HEK293 (cell line): Measurements from ENCODE around the gene CD151.

ENCODE experiments used
- GLIS1 ChIP-seq: fragments of 450-650 bp; formaldehyde crosslinking; IDR thresholded peaks from 2 replicates; pipeline ENCODE4 v1.5.1; 2016; ENCODE audit warnings: missing biosample characterization, missing genetic modification characterization
- HOXC10 ChIP-seq: sonication (generic); formaldehyde crosslinking; IDR thresholded peaks from 2 replicates; pipeline ENCODE4 v1.8.1; 2023; ENCODE audit warnings: mild to moderate bottlenecking, missing genetic modification reagents
- KLF9 ChIP-seq: fragments of 450-650 bp; formaldehyde crosslinking; IDR thresholded peaks from 2 replicates; pipeline ENCODE4 v1.5.1; 2016; ENCODE audit warnings: missing biosample characterization, missing genetic modification characterization, low read depth
- MEIS1 ChIP-seq: sonication (generic); formaldehyde crosslinking; IDR thresholded peaks from 2 replicates; pipeline ENCODE4 v1.8.1; 2022; ENCODE audit warnings: missing genetic modification reagents, mild to moderate bottlenecking, borderline replicate concordance
- PBX3 ChIP-seq: sonication (generic); formaldehyde crosslinking; IDR thresholded peaks from 2 replicates; pipeline ENCODE4 v1.8.1; 2022; ENCODE audit warnings: mild to moderate bottlenecking, moderate library complexity, missing genetic modification reagents
- PRDM10 ChIP-seq: fragments of 450-650 bp; formaldehyde crosslinking; IDR thresholded peaks from 2 replicates; pipeline ENCODE4 v1.5.1; 2016; ENCODE audit warnings: missing biosample characterization, missing genetic modification characterization
- SALL2 ChIP-seq: fragments of 450-650 bp; formaldehyde crosslinking; IDR thresholded peaks from 2 replicates; pipeline ENCODE4 v1.5.0; 2017; ENCODE audit warnings: missing biosample characterization, mild to moderate bottlenecking, missing genetic modification characterization, borderline replicate concordance
- SP3 ChIP-seq: fragments of 450-650 bp; formaldehyde crosslinking; IDR thresholded peaks from 2 replicates; pipeline ENCODE4 v1.5.1; 2016; ENCODE audit warnings: missing biosample characterization, missing genetic modification characterization
- SP7 ChIP-seq: fragments of 450-650 bp; formaldehyde crosslinking; IDR thresholded peaks from 2 replicates; pipeline ENCODE4 v1.5.1; 2016; ENCODE audit warnings: missing biosample characterization, missing genetic modification characterization
- TRIM28 ChIP-seq: IDR thresholded peaks from 2 replicates; pipeline ENCODE4 v1.6.1; 2011; ENCODE audit warnings: low read length, control low read depth, borderline replicate concordance
- TSHZ1 ChIP-seq: fragments of 450-650 bp; formaldehyde crosslinking; IDR thresholded peaks from 2 replicates; pipeline ENCODE4 v1.5.1; 2016; ENCODE audit warnings: missing biosample characterization, missing genetic modification characterization, borderline replicate concordance
- YY1 ChIP-seq: fragments of 450-650 bp; formaldehyde crosslinking; IDR thresholded peaks from 2 replicates; pipeline ENCODE4 v1.5.1; 2018; ENCODE audit warnings: missing biosample characterization, missing genetic modification characterization
- ZBTB8A ChIP-seq: fragments of 450-650 bp; formaldehyde crosslinking; IDR thresholded peaks from 2 replicates; pipeline ENCODE4 v1.5.1; 2016; ENCODE audit warnings: missing biosample characterization, missing genetic modification characterization
- ZFP3 ChIP-seq: fragments of 450-650 bp; formaldehyde crosslinking; IDR thresholded peaks from 2 replicates; pipeline ENCODE4 v1.5.1; 2016; ENCODE audit warnings: low read depth, missing biosample characterization, missing genetic modification characterization
- ZNF157 ChIP-seq: fragments of 450-650 bp; formaldehyde crosslinking; IDR thresholded peaks from 2 replicates; pipeline ENCODE4 v1.5.1; 2016; ENCODE audit warnings: missing biosample characterization, missing genetic modification characterization
- ZNF169 ChIP-seq: fragments of 450-650 bp; formaldehyde crosslinking; IDR thresholded peaks from 2 replicates; pipeline ENCODE4 v1.5.1; 2016; ENCODE audit warnings: missing biosample characterization, missing genetic modification characterization
- ZNF24 ChIP-seq: fragments of 450-650 bp; formaldehyde crosslinking; IDR thresholded peaks from 2 replicates; pipeline ENCODE4 v1.5.1; 2016; ENCODE audit warnings: missing biosample characterization, missing genetic modification characterization
- ZNF274 ChIP-seq, 2 experiments: fragments of 200-500 bp in 1 of 2; fragments of 450-650 bp in 1 of 2; sonication (Bioruptor generic) in 1 of 2; formaldehyde crosslinking in 1 of 2; IDR thresholded peaks; 2 replicates each; pipeline versions ENCODE4 v1.5.1 to v1.6.1; 2014 to 2016; ENCODE audit warnings: borderline replicate concordance in 1 of 2, inconsistent platforms in 1 of 2, low read length in 1 of 2, missing biosample characterization in 1 of 2, missing genetic modification characterization in 1 of 2
- ZNF302 ChIP-seq: fragments of 450-650 bp; formaldehyde crosslinking; IDR thresholded peaks from 2 replicates; pipeline ENCODE4 v1.5.1; 2016; ENCODE audit warnings: missing biosample characterization, missing genetic modification characterization, low read depth
- ZNF350 ChIP-seq: fragments of 450-650 bp; formaldehyde crosslinking; IDR thresholded peaks from 2 replicates; pipeline ENCODE4 v1.5.0; 2017; ENCODE audit warnings: missing biosample characterization, mild to moderate bottlenecking, missing genetic modification characterization
- ZNF529 ChIP-seq: fragments of 450-650 bp; formaldehyde crosslinking; IDR thresholded peaks from 2 replicates; pipeline ENCODE4 v1.5.1; 2017; ENCODE audit warnings: missing genetic modification characterization, missing biosample characterization; ENCODE audit not compliant: insufficient replicate concordance
- ZNF555 ChIP-seq: fragments of 450-650 bp; formaldehyde crosslinking; conservative IDR thresholded peaks from 2 replicates; pipeline ENCODE4 v1.5.1; 2017; ENCODE audit warnings: missing biosample characterization, mild to moderate bottlenecking, missing genetic modification characterization, inconsistent platforms
- ZNF561 ChIP-seq: fragments of 450-650 bp; IDR thresholded peaks from 2 replicates; pipeline ENCODE4 v1.5.1; 2018; ENCODE audit warnings: missing biosample characterization, missing genetic modification characterization, borderline replicate concordance
- ZNF621 ChIP-seq: fragments of 450-650 bp; formaldehyde crosslinking; IDR thresholded peaks from 2 replicates; pipeline ENCODE4 v1.5.1; 2017; ENCODE audit warnings: missing biosample characterization, missing genetic modification characterization
- ZNF660 ChIP-seq: fragments of 450-650 bp; IDR thresholded peaks from 2 replicates; pipeline ENCODE4 v1.5.1; 2018; ENCODE audit warnings: missing biosample characterization, mild to moderate bottlenecking, missing genetic modification characterization
- ZNF701 ChIP-seq: fragments of 450-650 bp; formaldehyde crosslinking; IDR thresholded peaks from 2 replicates; pipeline ENCODE4 v1.5.1; 2016; ENCODE audit warnings: missing biosample characterization, missing genetic modification characterization
- ZNF76 ChIP-seq: fragments of 450-650 bp; formaldehyde crosslinking; IDR thresholded peaks from 2 replicates; pipeline ENCODE4; 2016; ENCODE audit warnings: low read depth, missing biosample characterization, missing genetic modification characterization, borderline replicate concordance
- ZSCAN18 ChIP-seq: fragments of 450-650 bp; formaldehyde crosslinking; IDR thresholded peaks from 2 replicates; pipeline ENCODE4 v1.5.1; 2016; ENCODE audit warnings: missing biosample characterization, missing genetic modification characterization
- ZSCAN30 ChIP-seq: fragments of 450-650 bp; IDR thresholded peaks from 2 replicates; pipeline ENCODE4 v1.5.1; 2018; ENCODE audit warnings: missing biosample characterization, mild to moderate bottlenecking, missing genetic modification characterization, moderate library complexity
- ZXDB ChIP-seq: fragments of 450-650 bp; formaldehyde crosslinking; IDR thresholded peaks from 2 replicates; pipeline ENCODE4 v1.5.1; 2016; ENCODE audit warnings: missing biosample characterization, missing genetic modification characterization

The CD151 gene

GRCh38 chr11:842370-843002 lies 9.7 kb downstream of the CD151 start, which contains the start of the genes POLR2L and TSPAN4 (continued):
- TF ChIP-seq SP7 (no peak), ZNF274 (IDR thresholded peaks at IDR 0.05; ENCODE audit: low read length) (no peak), ZNF274 (tag by site-specific recombination; IDR thresholded peaks at IDR 0.05; ENCODE audit: borderline replicate concordance) (no peak), PBX3 (CRISPR knock-in tag) (peak; percentile 93), ZNF157 (tag by site-specific recombination) (no peak), ZNF555 (no peak), ZNF302 (no peak), ZNF24 (tag by site-specific recombination) (no peak), ZBTB8A (tag by site-specific recombination) (no peak), ZNF76 (tag by site-specific recombination) (peak; percentile 73), ZSCAN18 (0 out of 2 replicates have a peak, but pooled peaks have one; percentile 60), SP3 (tag by site-specific recombination) (peak; percentile 25; the same call in 1 of the 2 replicates), ZNF621 (no peak), ZNF529 (tag by site-specific recombination) (no peak), ZNF660 (tag by site-specific recombination) (peak; percentile 82), SALL2 (tag by site-specific recombination) (peak; percentile 77; the same call in 1 of the 2 replicates), ZNF169 (0 out of 2 replicates have a peak, but pooled peaks have one; percentile 9), GLIS1 (tag by site-specific recombination) (peak; percentile 27; the same call in 1 of the 2 replicates), ZNF701 (no peak), ZNF561 (tag by site-specific recombination) (peak; percentile 92), TRIM28 (no peak), HOXC10 (CRISPR knock-in tag) (no peak), ZSCAN30 (peak; percentile 42; the same call in 1 of the 2 replicates), ZXDB (tag by site-specific recombination) (no peak), ZNF350 (tag by site-specific recombination) (no peak), ZFP3 (no peak), PRDM10 (tag by site-specific recombination) (peak; percentile 97), KLF9 (tag by site-specific recombination) (no peak; the same call in 1 of the 2 replicates), YY1 (tag by site-specific recombination) (peak; percentile 63; the same call in 1 of the 2 replicates), TSHZ1 (tag by site-specific recombination) (no peak), MEIS1 (CRISPR knock-in tag) (0 out of 2 replicates have a peak, but pooled peaks have one; percentile 29)
